GM12878 (cell line): ENCODE measurements around the gene NDUFA9.

ENCODE experiments used
- CEBPB ChIP-seq, 2 experiments: fragments of 150-350 bp in 1 of 2; IDR thresholded peaks; 2 replicates each; pipeline ENCODE4 v1.6.1; 2012 to 2014; ENCODE audit warnings: low read depth in 2 of 2, low read length in 2 of 2, borderline replicate concordance in 1 of 2, inconsistent platforms in 1 of 2
- EZH2 ChIP-seq: IDR thresholded peaks from 2 replicates; pipeline ENCODE4 v1.6.1; 2012; ENCODE audit warnings: low read depth, mild to moderate bottlenecking, control low read depth, inconsistent platforms, low read length, borderline replicate concordance; ENCODE audit not compliant: control insufficient read depth
- TF ChIP-seq, protein P1 (sequence below): fragments of 450-650 bp; IDR thresholded peaks from 2 replicates; pipeline ENCODE4 v1.6.1; 2017; ENCODE audit warnings: mild to moderate bottlenecking, moderate library complexity
- TF ChIP-seq, protein P2 (sequence below): IDR thresholded peaks from 2 replicates; pipeline ENCODE4 v1.6.1; 2012; ENCODE audit warnings: low read length, inconsistent platforms
- TF ChIP-seq, protein P3 (sequence below): IDR thresholded peaks from 2 replicates; pipeline ENCODE4 v1.6.1; 2011; ENCODE audit warnings: low read depth, low read length, improper control_type of control experiment, borderline replicate concordance
- TF ChIP-seq, protein P4 (sequence below): IDR thresholded peaks from 2 replicates; pipeline ENCODE4 v1.6.1; 2012; ENCODE audit warnings: low read depth, low read length, improper control_type of control experiment
- TF ChIP-seq, protein P5 (sequence below), 3 experiments: IDR thresholded peaks in 2 of 3; conservative IDR thresholded peaks in 1 of 3; 2 replicates each; pipeline ENCODE4 v1.5.1; 2011; ENCODE audit warnings: low read depth in 3 of 3, low read length in 3 of 3, mild to moderate bottlenecking in 3 of 3, control low read depth in 2 of 3, moderate library complexity in 2 of 3, inconsistent platforms in 1 of 3, mixed read lengths in 1 of 3; ENCODE audit not compliant: control insufficient read depth in 2 of 3, insufficient read depth in 1 of 3; ENCODE audit errors: extremely low read depth in 1 of 3

DNA sequence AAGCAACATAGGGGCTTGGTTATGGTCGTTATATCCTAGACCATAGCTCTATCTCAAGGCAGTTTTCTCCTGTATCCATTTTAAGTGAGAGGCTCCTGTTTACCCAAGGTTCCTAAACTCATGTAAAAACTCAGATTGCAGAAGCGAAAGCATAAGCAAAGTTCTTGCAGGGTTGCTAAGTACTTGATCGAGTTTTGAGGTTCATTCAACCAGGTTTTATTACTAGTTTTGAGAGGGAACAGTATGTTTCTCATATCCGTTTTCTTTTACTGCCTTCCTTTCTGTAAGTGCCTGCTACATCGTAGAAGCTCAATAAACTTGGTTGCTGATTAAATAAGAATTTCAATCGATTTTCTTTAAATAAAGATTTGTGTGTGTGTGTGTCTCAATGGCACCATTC lies 5.2 kb upstream of the NDUFA9 start:
- TF ChIP-seq CEBPB (IDR thresholded peaks at IDR 0.05; ENCODE audit: borderline replicate concordance in 1 of 2, low read depth in 2 of 2, low read length in 2 of 2): no peak
- TF ChIP-seq, protein P1, sequence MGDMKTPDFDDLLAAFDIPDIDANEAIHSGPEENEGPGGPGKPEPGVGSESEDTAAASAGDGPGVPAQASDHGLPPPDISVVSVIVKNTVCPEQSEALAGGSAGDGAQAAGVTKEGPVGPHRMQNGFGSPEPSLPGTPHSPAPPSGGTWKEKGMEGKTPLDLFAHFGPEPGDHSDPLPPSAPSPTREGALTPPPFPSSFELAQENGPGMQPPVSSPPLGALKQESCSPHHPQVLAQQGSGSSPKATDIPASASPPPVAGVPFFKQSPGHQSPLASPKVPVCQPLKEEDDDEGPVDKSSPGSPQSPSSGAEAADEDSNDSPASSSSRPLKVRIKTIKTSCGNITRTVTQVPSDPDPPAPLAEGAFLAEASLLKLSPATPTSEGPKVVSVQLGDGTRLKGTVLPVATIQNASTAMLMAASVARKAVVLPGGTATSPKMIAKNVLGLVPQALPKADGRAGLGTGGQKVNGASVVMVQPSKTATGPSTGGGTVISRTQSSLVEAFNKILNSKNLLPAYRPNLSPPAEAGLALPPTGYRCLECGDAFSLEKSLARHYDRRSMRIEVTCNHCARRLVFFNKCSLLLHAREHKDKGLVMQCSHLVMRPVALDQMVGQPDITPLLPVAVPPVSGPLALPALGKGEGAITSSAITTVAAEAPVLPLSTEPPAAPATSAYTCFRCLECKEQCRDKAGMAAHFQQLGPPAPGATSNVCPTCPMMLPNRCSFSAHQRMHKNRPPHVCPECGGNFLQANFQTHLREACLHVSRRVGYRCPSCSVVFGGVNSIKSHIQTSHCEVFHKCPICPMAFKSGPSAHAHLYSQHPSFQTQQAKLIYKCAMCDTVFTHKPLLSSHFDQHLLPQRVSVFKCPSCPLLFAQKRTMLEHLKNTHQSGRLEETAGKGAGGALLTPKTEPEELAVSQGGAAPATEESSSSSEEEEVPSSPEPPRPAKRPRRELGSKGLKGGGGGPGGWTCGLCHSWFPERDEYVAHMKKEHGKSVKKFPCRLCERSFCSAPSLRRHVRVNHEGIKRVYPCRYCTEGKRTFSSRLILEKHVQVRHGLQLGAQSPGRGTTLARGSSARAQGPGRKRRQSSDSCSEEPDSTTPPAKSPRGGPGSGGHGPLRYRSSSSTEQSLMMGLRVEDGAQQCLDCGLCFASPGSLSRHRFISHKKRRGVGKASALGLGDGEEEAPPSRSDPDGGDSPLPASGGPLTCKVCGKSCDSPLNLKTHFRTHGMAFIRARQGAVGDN: no peak
- TF ChIP-seq, protein P2, sequence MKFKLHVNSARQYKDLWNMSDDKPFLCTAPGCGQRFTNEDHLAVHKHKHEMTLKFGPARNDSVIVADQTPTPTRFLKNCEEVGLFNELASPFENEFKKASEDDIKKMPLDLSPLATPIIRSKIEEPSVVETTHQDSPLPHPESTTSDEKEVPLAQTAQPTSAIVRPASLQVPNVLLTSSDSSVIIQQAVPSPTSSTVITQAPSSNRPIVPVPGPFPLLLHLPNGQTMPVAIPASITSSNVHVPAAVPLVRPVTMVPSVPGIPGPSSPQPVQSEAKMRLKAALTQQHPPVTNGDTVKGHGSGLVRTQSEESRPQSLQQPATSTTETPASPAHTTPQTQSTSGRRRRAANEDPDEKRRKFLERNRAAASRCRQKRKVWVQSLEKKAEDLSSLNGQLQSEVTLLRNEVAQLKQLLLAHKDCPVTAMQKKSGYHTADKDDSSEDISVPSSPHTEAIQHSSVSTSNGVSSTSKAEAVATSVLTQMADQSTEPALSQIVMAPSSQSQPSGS: no peak
- TF ChIP-seq, protein P3, sequence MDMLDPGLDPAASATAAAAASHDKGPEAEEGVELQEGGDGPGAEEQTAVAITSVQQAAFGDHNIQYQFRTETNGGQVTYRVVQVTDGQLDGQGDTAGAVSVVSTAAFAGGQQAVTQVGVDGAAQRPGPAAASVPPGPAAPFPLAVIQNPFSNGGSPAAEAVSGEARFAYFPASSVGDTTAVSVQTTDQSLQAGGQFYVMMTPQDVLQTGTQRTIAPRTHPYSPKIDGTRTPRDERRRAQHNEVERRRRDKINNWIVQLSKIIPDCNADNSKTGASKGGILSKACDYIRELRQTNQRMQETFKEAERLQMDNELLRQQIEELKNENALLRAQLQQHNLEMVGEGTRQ: no peak
- TF ChIP-seq, protein P4, sequence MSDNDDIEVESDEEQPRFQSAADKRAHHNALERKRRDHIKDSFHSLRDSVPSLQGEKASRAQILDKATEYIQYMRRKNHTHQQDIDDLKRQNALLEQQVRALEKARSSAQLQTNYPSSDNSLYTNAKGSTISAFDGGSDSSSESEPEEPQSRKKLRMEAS: no peak
- TF ChIP-seq, protein P5, sequence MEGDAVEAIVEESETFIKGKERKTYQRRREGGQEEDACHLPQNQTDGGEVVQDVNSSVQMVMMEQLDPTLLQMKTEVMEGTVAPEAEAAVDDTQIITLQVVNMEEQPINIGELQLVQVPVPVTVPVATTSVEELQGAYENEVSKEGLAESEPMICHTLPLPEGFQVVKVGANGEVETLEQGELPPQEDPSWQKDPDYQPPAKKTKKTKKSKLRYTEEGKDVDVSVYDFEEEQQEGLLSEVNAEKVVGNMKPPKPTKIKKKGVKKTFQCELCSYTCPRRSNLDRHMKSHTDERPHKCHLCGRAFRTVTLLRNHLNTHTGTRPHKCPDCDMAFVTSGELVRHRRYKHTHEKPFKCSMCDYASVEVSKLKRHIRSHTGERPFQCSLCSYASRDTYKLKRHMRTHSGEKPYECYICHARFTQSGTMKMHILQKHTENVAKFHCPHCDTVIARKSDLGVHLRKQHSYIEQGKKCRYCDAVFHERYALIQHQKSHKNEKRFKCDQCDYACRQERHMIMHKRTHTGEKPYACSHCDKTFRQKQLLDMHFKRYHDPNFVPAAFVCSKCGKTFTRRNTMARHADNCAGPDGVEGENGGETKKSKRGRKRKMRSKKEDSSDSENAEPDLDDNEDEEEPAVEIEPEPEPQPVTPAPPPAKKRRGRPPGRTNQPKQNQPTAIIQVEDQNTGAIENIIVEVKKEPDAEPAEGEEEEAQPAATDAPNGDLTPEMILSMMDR (IDR thresholded peaks at IDR 0.05 in 2 of 3, conservative IDR thresholded peaks at IDR 0.05 in 1 of 3; ENCODE audit: control insufficient read depth in 2 of 3, extremely low read depth in 1 of 3, insufficient read depth in 1 of 3, low read depth in 3 of 3, low read length in 3 of 3): no peak
- no peak for TF ChIP-seq EZH2
